H1 (cell line): ENCODE results near the gene ZNF888. TPM values are rescaled to one million over a fixed set of nuclear protein-coding genes. Genes with fewer than 3 reads are reported as not detected.
"Not testable (repeated sequence)": the region's sequence is repeated elsewhere in the genome, so short reads cannot be mapped to it uniquely, and the experiment has no call there.

Source experiments
- CTCF ChIA-PET: fragments of 300-600 bp; sonication (Branson Sonifier 250); formaldehyde crosslinking; loops from one replicate; lab custom pipeline; 2021; ENCODE audit not compliant: partially characterized antibody; lab: Charles Lee
- POLR2A ChIA-PET: fragments of 300-600 bp; sonication (Branson Sonifier 250); formaldehyde crosslinking; loops from one replicate; lab custom pipeline; 2021; ENCODE audit warnings: inconsistent platforms; ENCODE audit not compliant: partially characterized antibody; lab: Charles Lee
- DNase-seq, 2 experiments: peaks; one replicate each; pipeline versions ENCODE4 v3.0.0 to v3.0.0-alpha.2; 2010 to 2022; ENCODE audit warnings: low spot score in 2 of 2, low read depth in 1 of 2, mixed read lengths in 1 of 2
- FAIRE-seq: peaks from 2 replicates; lab custom pipeline; 2011; peaks lifted over from hg19 to GRCh38; lab: Jason Lieb, UNC
- H2AFZ ChIP-seq: 2 replicates; pipeline ENCODE4 v1.8.1; 2012; ENCODE audit warnings: low read length, inconsistent platforms
- H2AK5ac ChIP-seq: 2 replicates; pipeline ENCODE4 v1.6.1; 2013; ENCODE audit warnings: low read depth, low read length
- H2BK120ac ChIP-seq: replicated peaks from 2 replicates; pipeline ENCODE3; 2013; ENCODE audit warnings: low read depth, low read length, inconsistent platforms
- H2BK12ac ChIP-seq: 2 replicates; pipeline ENCODE4 v1.6.1; 2013; ENCODE audit warnings: low read depth, low read length
- H2BK15ac ChIP-seq: 2 replicates; pipeline ENCODE4 v1.6.1; 2013; ENCODE audit warnings: low read length
- H2BK20ac ChIP-seq: 2 replicates; pipeline ENCODE4 v1.6.1; 2013; ENCODE audit warnings: low read length
- H2BK5ac ChIP-seq: 2 replicates; pipeline ENCODE4 v1.6.1; 2013; ENCODE audit warnings: low read depth, low read length
- H3K14ac ChIP-seq: 2 replicates; pipeline ENCODE4 v1.6.1; 2013; ENCODE audit warnings: inconsistent platforms; ENCODE audit not compliant: insufficient read length
- H3K18ac ChIP-seq: 2 replicates; pipeline ENCODE4 v1.6.1; 2013; ENCODE audit warnings: low read length; ENCODE audit errors: extremely low read depth
- H3K23ac ChIP-seq: 2 replicates; pipeline ENCODE4 v1.6.1; 2013; ENCODE audit warnings: inconsistent platforms; ENCODE audit not compliant: insufficient read length
- H3K23me2 ChIP-seq: 2 replicates; pipeline ENCODE4 v1.6.1; 2013; ENCODE audit warnings: low read depth, low read length
- H3K27ac ChIP-seq: 2 replicates; pipeline ENCODE4 v1.6.1; 2011; ENCODE audit warnings: low read depth, low read length, inconsistent platforms
- H3K27me3 ChIP-seq, 4 experiments: replicated peaks in 1 of 4; 1 replicate in 1 of 4; 2 replicates in 3 of 4; pipeline versions ENCODE4 v1.6.1 to v1.8.1; 2011 to 2013; ENCODE audit warnings: low read length in 3 of 4, mild to moderate bottlenecking in 3 of 4, inconsistent platforms in 2 of 4, mixed read lengths in 2 of 4, moderate library complexity in 1 of 4; ENCODE audit not compliant: control insufficient read depth in 3 of 4, insufficient read depth in 3 of 4; ENCODE audit errors: extremely low read depth in 1 of 4
- H3K36me3 ChIP-seq, 4 experiments: 2 replicates each; pipeline versions ENCODE4 v1.6.1 to v1.8.1; 2011 to 2013; ENCODE audit warnings: mild to moderate bottlenecking in 4 of 4, low read length in 3 of 4, moderate library complexity in 2 of 4, control low read depth in 1 of 4, inconsistent platforms in 1 of 4; ENCODE audit not compliant: insufficient read depth in 4 of 4, control insufficient read depth in 2 of 4
- H3K4ac ChIP-seq: replicated peaks from 2 replicates; pipeline ENCODE3; 2013; ENCODE audit warnings: low read length, low read depth, mixed read lengths, inconsistent platforms; ENCODE audit not compliant: insufficient read length
- H3K4me1 ChIP-seq, 4 experiments: replicated peaks in 1 of 4; 1 replicate in 1 of 4; 2 replicates in 3 of 4; pipeline versions ENCODE4 v1.6.1 to v1.8.1; 2011 to 2013; ENCODE audit warnings: low read length in 3 of 4, inconsistent platforms in 2 of 4, mixed read lengths in 1 of 4; ENCODE audit not compliant: insufficient read depth in 4 of 4, control insufficient read depth in 3 of 4
- H3K4me2 ChIP-seq, 2 experiments: 2 replicates each; pipeline versions ENCODE4 v1.6.1 to v1.8.1; 2011 to 2013; ENCODE audit warnings: low read depth in 2 of 2, low read length in 2 of 2, control low read depth in 1 of 2, inconsistent platforms in 1 of 2, mild to moderate bottlenecking in 1 of 2; ENCODE audit not compliant: insufficient read depth in 1 of 2
- H3K4me3 ChIP-seq, 4 experiments: fragments of 200-600, 300-600 bp in 1 of 4; sonication (generic), shearing (Covaris generic), sonication (Bioruptor Twin) in 1 of 4; 2 replicates each; pipeline versions ENCODE4 v1.5.1 to v1.8.1; 2011 to 2016; ENCODE audit warnings: low read length in 4 of 4, low read depth in 3 of 4, control low read depth in 2 of 4, inconsistent platforms in 2 of 4, mild to moderate bottlenecking in 2 of 4, mixed read lengths in 1 of 4, moderate library complexity in 1 of 4; ENCODE audit not compliant: insufficient read depth in 2 of 4; ENCODE audit errors: extremely low read depth in 1 of 4
- H3K56ac ChIP-seq: replicated peaks from 2 replicates; pipeline ENCODE3; 2013; ENCODE audit warnings: low read depth, mild to moderate bottlenecking, mixed read lengths, low read length, inconsistent platforms; ENCODE audit not compliant: insufficient read length
- H3K79me1 ChIP-seq: 2 replicates; pipeline ENCODE4 v1.6.1; 2013; ENCODE audit warnings: low read depth, low read length, control low read depth
- H3K79me2 ChIP-seq, 2 experiments: 2 replicates each; pipeline versions ENCODE4 v1.6.1 to v1.8.1; 2012 to 2013; ENCODE audit warnings: low read length in 2 of 2, mild to moderate bottlenecking in 2 of 2, inconsistent platforms in 1 of 2; ENCODE audit not compliant: insufficient read depth in 2 of 2, control insufficient read depth in 1 of 2
- H3K9ac ChIP-seq, 4 experiments: replicated peaks in 1 of 4; 1 replicate in 1 of 4; 2 replicates in 3 of 4; pipeline versions ENCODE4 v1.6.1 to v1.8.1; 2011 to 2013; ENCODE audit warnings: low read depth in 3 of 4, low read length in 3 of 4, control low read depth in 2 of 4, mild to moderate bottlenecking in 2 of 4, moderate library complexity in 2 of 4, inconsistent platforms in 1 of 4; ENCODE audit errors: extremely low read depth in 1 of 4
- H3K9me3 ChIP-seq, 2 experiments: 2 replicates each; pipeline versions ENCODE4 v1.6.1 to v1.8.1; 2012 to 2013; ENCODE audit warnings: mild to moderate bottlenecking in 2 of 2, moderate library complexity in 2 of 2, control low read depth in 1 of 2, inconsistent platforms in 1 of 2, low read depth in 1 of 2, low read length in 1 of 2, mixed read lengths in 1 of 2; ENCODE audit not compliant: insufficient read depth in 2 of 2
- H4K20me1 ChIP-seq, 2 experiments: replicated peaks in 1 of 2; 2 replicates each; pipeline versions ENCODE3 to v1.8.1; 2011 to 2013; ENCODE audit warnings: inconsistent platforms in 2 of 2, low read length in 2 of 2, mild to moderate bottlenecking in 1 of 2; ENCODE audit not compliant: insufficient read depth in 2 of 2, control insufficient read depth in 1 of 2
- H4K5ac ChIP-seq: 2 replicates; pipeline ENCODE4 v1.6.1; 2013; ENCODE audit warnings: low read length, low read depth, mixed read lengths, inconsistent platforms; ENCODE audit not compliant: insufficient read length
- H4K8ac ChIP-seq: 2 replicates; pipeline ENCODE4 v1.8.0; 2013; ENCODE audit warnings: mild to moderate bottlenecking, moderate library complexity, low read length, inconsistent platforms; ENCODE audit not compliant: insufficient read depth; ENCODE audit errors: extremely low read depth
- H4K91ac ChIP-seq: replicated peaks from 2 replicates; pipeline ENCODE3; 2013; ENCODE audit warnings: low read length, mixed read lengths, inconsistent platforms; ENCODE audit not compliant: insufficient read length
- WGBS, 2 experiments: shearing (Covaris generic) in 1 of 2; methylation state at CpG; one replicate each; pipeline versions ENCODE4 v1.1.6 to v1.1.7; 2013 to 2015; ENCODE audit warnings: low lambda C conversion rate in 2 of 2, mixed read lengths in 2 of 2, inconsistent platforms in 1 of 2, low coverage in 1 of 2, missing lambda C conversion rate in 1 of 2; ENCODE audit not compliant: insufficient replicate concordance in 2 of 2, insufficient coverage in 1 of 2, insufficient read length in 1 of 2; ENCODE audit errors: extremely low coverage in 1 of 2, missing lambda C conversion rate in 1 of 2; 5-methylcytosine and 5-hydroxymethylcytosine counted together
- polyA plus RNA-seq, 7 experiments: library from polyadenylated mRNA; depleted of rRNA in 3 of 7; stranded (reverse) in 5 of 7; unstranded in 2 of 7; fragments of >200 nt in 5 of 7; fragments of 200-250 nt in 2 of 7; gene quantifications; 1 replicate in 5 of 7; 2 replicates in 1 of 7; 4 replicates in 1 of 7; pipeline versions ENCODE4 v1.2.1 to v1.2.3, GENCODE V29; 2011 to 2013; ENCODE audit warnings: missing spikeins in 2 of 7, mixed read lengths in 2 of 7
- small RNA-seq: library from polyadenylated mRNA; stranded (forward); fragments of <200 nt; extraction: miRNeasy Mini kit (QIAGEN cat#:217004); gene quantifications from one replicate; pipeline ENCODE3, GENCODE V24; 2013; ENCODE audit not compliant: insufficient read depth
- total RNA-seq: library from RNA; stranded (reverse); fragmentation: NEBNext Ultra II Directional; extraction: Animal tissue kit (Norgen Biotek cat#: 25700); gene quantifications from 2 replicates; pipeline ENCODE4 v1.2.1, GENCODE V29; 2021

The ZNF888 gene
- total and polyA plus RNA-seq, 2 of the 8 experiments (the other 6 are each of a cell fraction or from before 2014, with no cell fraction given), result 1.1 to 8.6 TPM

DNA sequence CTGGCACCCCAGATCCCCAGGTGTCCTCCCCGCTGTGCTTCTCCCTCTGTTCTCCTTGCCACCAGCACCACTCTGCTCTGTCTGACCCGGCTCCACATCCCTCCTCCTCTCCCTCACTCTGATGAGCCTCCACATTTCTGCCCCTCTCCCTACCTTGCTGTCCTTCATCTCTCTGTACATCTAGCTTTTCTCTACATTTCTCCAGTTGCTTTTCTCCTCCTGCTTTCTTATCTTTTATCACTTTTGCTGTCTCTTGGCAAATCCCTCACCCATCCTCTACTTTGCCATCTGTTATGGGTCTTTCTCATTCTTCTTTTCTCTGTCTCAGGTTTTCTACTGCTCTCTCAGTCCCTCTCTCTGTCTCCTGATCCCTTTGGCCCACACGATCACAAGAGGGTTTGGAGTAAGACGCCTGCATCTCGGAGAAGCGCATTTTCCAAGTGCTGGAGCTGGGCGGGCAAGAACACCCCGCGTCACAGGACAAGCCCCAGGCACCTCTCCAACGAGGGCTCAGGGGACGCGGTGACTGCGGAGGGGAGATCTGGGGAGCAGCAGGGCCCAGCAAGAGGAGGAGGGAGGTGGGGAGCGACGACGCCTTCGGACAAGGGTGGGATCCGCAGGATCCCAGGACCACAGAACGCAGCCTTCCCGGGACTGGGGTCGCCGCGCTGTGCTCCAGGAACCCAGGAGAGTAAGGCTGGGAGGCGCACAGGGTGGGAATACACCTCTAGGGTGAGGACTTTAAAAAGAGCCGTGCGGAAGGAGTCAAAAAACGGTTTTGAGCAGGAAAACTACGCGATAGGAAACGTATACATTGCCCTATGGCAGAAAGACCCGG lies 66.5 kb downstream of the ZNF888 start:
- peak overlapping the region; percentile 58 to 87 for H3K4me2 ChIP-seq
- H3K79me2 ChIP-seq, H3K14ac ChIP-seq, H2BK120ac ChIP-seq, H2AK5ac ChIP-seq, POLR2A ChIA-PET, H3K4me1 ChIP-seq, H4K5ac ChIP-seq, H3K23ac ChIP-seq, H3K27ac ChIP-seq, H4K8ac ChIP-seq, H3K4ac ChIP-seq, H2BK12ac ChIP-seq, H2BK5ac ChIP-seq, H4K91ac ChIP-seq, FAIRE-seq, CTCF ChIA-PET, H2BK15ac ChIP-seq, H3K27me3 ChIP-seq, H3K9me3 ChIP-seq, H4K20me1 ChIP-seq, H3K18ac ChIP-seq, H3K79me1 ChIP-seq, H3K56ac ChIP-seq, H3K36me3 ChIP-seq, DNase-seq, H3K23me2 ChIP-seq, H2BK20ac ChIP-seq: not testable (repeated sequence)
- peak overlapping the region; percentile 92 for H2AFZ ChIP-seq
- H3K9ac ChIP-seq, result peak overlapping the region in 2 of 4 experiments; percentile 43 to 54; a peak in 4 of 7 replicates
- 5% methylated on average over 13 of the region's 31 CpGs; no CpG with 5 or more reads in 1 of the 2 experiments for WGBS, 2 experiments
- H3K4me3 ChIP-seq, result peak overlapping the region; percentile 75 to 86 (median 78)

Small RNA genes lying within 50 kb of the gene (small RNA-seq; reads per million reads assigned to genes)
- gene ZNF320, result 2.1 reads per million, percentile 17 among the genes with 10 or more reads in this experiment

Other genes starting within 250 kb of the ZNF888 start
- 17.7 and 19.0 TPM in 2 replicates for gene ZNF611, start 188.4 kb downstream of the ZNF888 start, total RNA-seq
- gene ZNF611, start 188.4 kb downstream of the ZNF888 start, polyA plus RNA-seq (2011; rRNA removed), result 1.9 and 2.2 TPM in 2 replicates
- gene ZNF600, start 136.6 kb downstream of the ZNF888 start, total RNA-seq, result 5.9 and 8.0 TPM in 2 replicates
- gene ZNF600, start 136.6 kb downstream of the ZNF888 start, polyA plus RNA-seq (2011; rRNA removed), result 2.1 and 3.2 TPM in 2 replicates
- gene ZNF28, start 101.8 kb downstream of the ZNF888 start, total RNA-seq, result 22.8 and 23.0 TPM in 2 replicates
- 5.5 and 7.3 TPM in 2 replicates for gene ZNF28, start 101.8 kb downstream of the ZNF888 start, polyA plus RNA-seq (2011; rRNA removed)
- gene ZNF468, start 65.8 kb downstream of the ZNF888 start, total RNA-seq, result 26.1 and 26.8 TPM in 2 replicates
- gene ZNF468, start 65.8 kb downstream of the ZNF888 start, polyA plus RNA-seq (2011; rRNA removed), result 8.6 and 13.5 TPM in 2 replicates
- gene ZNF320, start 25.8 kb downstream of the ZNF888 start, total RNA-seq, result 22.7 and 26.8 TPM in 2 replicates
- 20.6 and 20.8 TPM in 2 replicates for gene ZNF320, start 25.8 kb downstream of the ZNF888 start, polyA plus RNA-seq (2011; rRNA removed)
- 12.2 and 13.2 TPM in 2 replicates for gene ZNF816, start 39.5 kb upstream of the ZNF888 start, total RNA-seq
- gene ZNF816, start 39.5 kb upstream of the ZNF888 start, polyA plus RNA-seq (2011; rRNA removed), result 2.4 and 2.7 TPM in 2 replicates
- gene ERVV-1, start 90.5 kb upstream of the ZNF888 start, total RNA-seq, result not detected in 2 replicates
- not detected in 2 replicates for gene ERVV-1, start 90.5 kb upstream of the ZNF888 start, polyA plus RNA-seq (2011; rRNA removed)
- not detected in 2 replicates for gene ERVV-2, start 121.3 kb upstream of the ZNF888 start, total RNA-seq
- gene ERVV-2, start 121.3 kb upstream of the ZNF888 start, polyA plus RNA-seq (2011; rRNA removed), result 0.03 TPM in 1 of 2 replicates, not detected in the other
- 28.3 and 31.2 TPM in 2 replicates for gene ZNF160, start 180.0 kb upstream of the ZNF888 start, total RNA-seq
- 15.8 and 29.0 TPM in 2 replicates for gene ZNF160, start 180.0 kb upstream of the ZNF888 start, polyA plus RNA-seq (2011; rRNA removed)
- gene ZNF415, start 209.5 kb upstream of the ZNF888 start, total RNA-seq, result 9.3 and 9.7 TPM in 2 replicates
- gene ZNF415, start 209.5 kb upstream of the ZNF888 start, polyA plus RNA-seq (2011; rRNA removed), result 3.8 and 5.8 TPM in 2 replicates
- gene ZNF347, start 235.6 kb upstream of the ZNF888 start, total RNA-seq, result 14.6 and 15.0 TPM in 2 replicates
- gene ZNF347, start 235.6 kb upstream of the ZNF888 start, polyA plus RNA-seq (2011; rRNA removed), result 1.4 and 3.0 TPM in 2 replicates